Stomach (tissue), 9 donors: ENCODE results near the gene COL27A1. TPM values are rescaled to one million over a fixed set of nuclear protein-coding genes. Genes with fewer than 3 reads are reported as not detected.

Source experiments
- DNase-seq, 2 donors: peaks; one replicate each; pipeline versions ENCODE4 v3.0.0 to v3.0.0-alpha.2; 2013 to 2019
- H3K27ac ChIP-seq, 5 donors: fragments of 200-600 bp in 4 of 5; sonication (generic) in 4 of 5; one replicate each; pipeline ENCODE4 v1.5.1; 2013 to 2019; ENCODE audit warnings: mild to moderate bottlenecking in 1 of 5, moderate library complexity in 1 of 5
- H3K27me3 ChIP-seq, 3 donors: fragments of 200-600 bp; sonication (generic); one replicate each; pipeline ENCODE4 v1.5.1; 2017 to 2019; ENCODE audit warnings: mixed run types in 1 of 3
- H3K36me3 ChIP-seq, 4 donors: fragments of 200-600 bp; sonication (generic); 1 replicate in 3 of 4; 2 replicates in 1 of 4; pipeline ENCODE4 v1.5.1; 2016 to 2019
- H3K4me1 ChIP-seq, 4 donors: fragments of 200-600 bp; sonication (generic); one replicate each; pipeline ENCODE4 v1.5.1; 2016 to 2019
- H3K4me3 ChIP-seq, 4 donors: fragments of 200-600 bp; sonication (generic) in 3 of 4; one replicate each; pipeline ENCODE4 v1.5.1; 2016 to 2019; ENCODE audit warnings: mild to moderate bottlenecking in 1 of 4
- H3K9me3 ChIP-seq, 4 donors: fragments of 200-600 bp; sonication (generic); one replicate each; pipeline ENCODE4 v1.5.1; 2016 to 2019
- CTCF ChIP-seq, 7 experiments: fragments of 450-650 bp in 4 of 7; fragments of 200-600 bp in 3 of 7; sonication (generic) in 3 of 7; IDR thresholded peaks; one replicate each; pipeline ENCODE4 v1.5.1; 2016 to 2019; ENCODE audit warnings: antibody characterized with exemption in 7 of 7, control low read depth in 2 of 7, mild to moderate bottlenecking in 1 of 7
- EP300 ChIP-seq: sonication (generic); formaldehyde crosslinking; IDR thresholded peaks from one replicate; pipeline ENCODE4 v1.6.1; 2017; ENCODE audit warnings: antibody characterized with exemption
- POLR2A ChIP-seq, 4 donors: fragments of 450-650 bp; IDR thresholded peaks; one replicate each; pipeline ENCODE4 v1.6.1; 2016; ENCODE audit warnings: antibody characterized with exemption in 4 of 4, control low read depth in 2 of 4, mild to moderate bottlenecking in 1 of 4, moderate library complexity in 1 of 4
- POLR2AphosphoS5 ChIP-seq, 3 donors: sonication (generic); formaldehyde crosslinking; IDR thresholded peaks; one replicate each; pipeline ENCODE4 v1.6.1; 2016; ENCODE audit warnings: antibody characterized with exemption in 3 of 3
- WGBS, 5 donors: extraction: QIAGEN DNeasy Blood & Tissue Kit in 3 of 5; methylation state at CpG; one replicate each; pipeline versions ENCODE4 v1.1.5 to v1.1.7; 2013 to 2018; 5-methylcytosine and 5-hydroxymethylcytosine counted together
- intact Hi-C: fragments of 100-400 bp; cut with DNase I; formaldehyde crosslinking; loops from one replicate; pipeline ENCODE4 v1.15.1; 2023; ENCODE audit warnings: low total_unique reads
- polyA plus RNA-seq, 3 donors: library from polyadenylated mRNA; stranded (reverse); fragments of 200-250 nt; gene quantifications; one replicate each; pipeline ENCODE4 v1.2.3, GENCODE V29; 2013
- total RNA-seq, 5 donors: library from RNA; depleted of rRNA; stranded (reverse); fragments of >200 nt; gene quantifications; one replicate each; pipeline versions ENCODE4 v1.1.0 to v1.2.3, GENCODE V29; 2014 to 2016
- donor health status: healthy with polysubstance abuse.
- donor health status: Bipolar disorder and iron deficiency.
- donor health status: healthy.

The COL27A1 gene
- total and polyA plus RNA-seq, 8 donors = 2.9 to 26.3 (median 8.2) TPM

- peaks cover 0 to 6% (median 3%) of the 10 kb centered on the region in 4 donors for H3K4me1 ChIP-seq
Measured at GRCh38 chr9:114146735-114147134, 8.6 kb upstream of the COL27A1 start.

GRCh38 chr9:114149181-114149580 is 6.2 kb upstream of the COL27A1 start:
- H3K4me1 ChIP-seq = peaks cover 8 to 9% (median 8%) of the 10 kb centered on the region in 4 donors
- TF ChIP-seq POLR2AphosphoS5 (IDR thresholded peaks at IDR 0.05) (no peak), EP300 (no peak), CTCF (IDR thresholded peaks at IDR 0.05) (no peak), POLR2A (IDR thresholded peaks at IDR 0.05) (no peak)
- WGBS, 5 donors = 95 to 97% (median 97%) methylated on average over 3 to 5 of the region's 5 CpGs
- peaks cover 4 to 45% (median 8%) of the 10 kb centered on the region in 3 donors for H3K27me3 ChIP-seq
- no peak overlapping the region for H3K27ac ChIP-seq
- intact Hi-C loops = no loop called here
- no peaks in the 10 kb centered on the region for H3K36me3 ChIP-seq
- no peaks in the 10 kb centered on the region for H3K9me3 ChIP-seq
- H3K4me3 ChIP-seq = no peak overlapping the region
- DNase-seq = no peak

More at GRCh38 chr9:114146735-114147134, 8.6 kb upstream of the COL27A1 start:
- 83 to 88% (median 87%) methylated on average over 6 of the region's 6 CpGs for WGBS, 5 donors
- no peak for TF ChIP-seq POLR2A (IDR thresholded peaks at IDR 0.05)
- TF ChIP-seq EP300 = no peak
- TF ChIP-seq POLR2AphosphoS5 (IDR thresholded peaks at IDR 0.05) = no peak
- no peak for TF ChIP-seq CTCF (IDR thresholded peaks at IDR 0.05)
- intact Hi-C loops = no loop called here
- Histone ChIP-seq H3K36me3 (no peaks in the 10 kb centered on the region), H3K27me3 (peaks cover 0 to 21% (median 0%) of the 10 kb centered on the region in 3 donors), H3K27ac (no peak overlapping the region), H3K4me3 (no peak overlapping the region), H3K9me3 (no peaks in the 10 kb centered on the region)
- DNase-seq = no peak

GRCh38 chr9:114149765-114150340 is 5.5 kb upstream of the COL27A1 start:
- Histone ChIP-seq H3K27me3 (peaks cover 7 to 52% (median 15%) of the 10 kb centered on the region in 3 donors), H3K4me1 (peaks cover 14 to 16% (median 15%) of the 10 kb centered on the region in 4 donors), H3K4me3 (no peak overlapping the region), H3K9me3 (no peaks in the 10 kb centered on the region), H3K27ac (no peak overlapping the region), H3K36me3 (no peaks in the 10 kb centered on the region)
- TF ChIP-seq CTCF (IDR thresholded peaks at IDR 0.05) (no peak), EP300 (no peak), POLR2A (IDR thresholded peaks at IDR 0.05) (no peak), POLR2AphosphoS5 (IDR thresholded peaks at IDR 0.05) (no peak)
- 82 to 95% (median 93%) methylated on average over 4 of the region's 4 CpGs for WGBS, 5 donors
- DNase-seq = no peak
- intact Hi-C loops = loop anchor here (5.0 kb wide), 1 partner anchor 142 kb away; no protein-coding TSS in a partner anchor

GRCh38 chr9:114150608-114151007 is 4.7 kb upstream of the COL27A1 start:
- Histone ChIP-seq H3K36me3 (no peaks in the 10 kb centered on the region), H3K4me1 (peaks cover 18 to 22% (median 21%) of the 10 kb centered on the region in 4 donors), H3K27ac (no peak overlapping the region), H3K4me3 (no peak overlapping the region), H3K9me3 (no peaks in the 10 kb centered on the region), H3K27me3 (peaks cover 7 to 58% (median 17%) of the 10 kb centered on the region in 3 donors)
- no peak for DNase-seq
- TF ChIP-seq CTCF (IDR thresholded peaks at IDR 0.05) (no peak), POLR2AphosphoS5 (IDR thresholded peaks at IDR 0.05) (no peak), POLR2A (IDR thresholded peaks at IDR 0.05) (no peak)
- intact Hi-C loops = loop anchor here (5.0 kb wide), 1 partner anchor 142 kb away; no protein-coding TSS in a partner anchor
- 79 to 85% (median 80%) methylated on average over 8 of the region's 8 CpGs for WGBS, 5 donors
